HG02571 (cell line): ENCODE data around the gene ARHGEF38.
"Not testable (repeated sequence)": the region's sequence is repeated elsewhere in the genome, so short reads cannot be mapped to it uniquely, and the experiment has no call there.

ENCODE experiments used
- ATAC-seq: cut with Tn5 transposase; IDR thresholded peaks from one replicate; pipeline ENCODE4 v1.9.1; 2021; ENCODE audit warnings: mild to moderate bottlenecking, moderate library complexity; ENCODE audit not compliant: unreplicated experiment

The ARHGEF38 gene

GRCh38 chr4:105710012-105710600 lies 157.7 kb downstream of the ARHGEF38 start:
- ATAC-seq, result no peak

GRCh38 chr4:105710678-105711077 lies 158.3 kb downstream of the ARHGEF38 start:
- no peak for ATAC-seq

GRCh38 chr4:105712766-105713165 lies 160.3 kb downstream of the ARHGEF38 start:
- ATAC-seq, result no peak

DNA sequence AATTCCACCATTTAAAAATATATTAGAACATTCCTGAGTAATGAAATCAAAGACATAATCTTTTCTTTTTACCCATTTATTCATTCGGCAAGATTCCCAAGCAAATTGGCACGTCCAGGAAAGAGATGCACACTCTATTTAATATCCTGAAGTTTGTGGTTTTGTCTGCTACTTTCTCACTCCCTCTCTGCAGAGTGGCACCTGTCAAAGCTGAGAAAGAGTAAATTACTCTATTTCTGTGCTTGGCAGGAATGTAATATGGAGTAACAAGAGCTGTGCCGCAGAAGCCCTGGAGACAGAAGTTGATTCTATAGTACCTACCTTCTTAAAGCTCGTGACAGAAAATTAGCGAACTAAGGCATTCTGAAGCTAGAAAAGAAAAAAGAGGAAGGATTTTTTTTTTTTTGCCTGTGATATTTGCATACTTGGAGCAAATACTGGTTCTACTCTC lies 161.7 kb downstream of the ARHGEF38 start:
- ATAC-seq, result peak; percentile 63

GRCh38 chr4:105714932-105715331 lies 162.5 kb downstream of the ARHGEF38 start:
- no peak for ATAC-seq

DNA sequence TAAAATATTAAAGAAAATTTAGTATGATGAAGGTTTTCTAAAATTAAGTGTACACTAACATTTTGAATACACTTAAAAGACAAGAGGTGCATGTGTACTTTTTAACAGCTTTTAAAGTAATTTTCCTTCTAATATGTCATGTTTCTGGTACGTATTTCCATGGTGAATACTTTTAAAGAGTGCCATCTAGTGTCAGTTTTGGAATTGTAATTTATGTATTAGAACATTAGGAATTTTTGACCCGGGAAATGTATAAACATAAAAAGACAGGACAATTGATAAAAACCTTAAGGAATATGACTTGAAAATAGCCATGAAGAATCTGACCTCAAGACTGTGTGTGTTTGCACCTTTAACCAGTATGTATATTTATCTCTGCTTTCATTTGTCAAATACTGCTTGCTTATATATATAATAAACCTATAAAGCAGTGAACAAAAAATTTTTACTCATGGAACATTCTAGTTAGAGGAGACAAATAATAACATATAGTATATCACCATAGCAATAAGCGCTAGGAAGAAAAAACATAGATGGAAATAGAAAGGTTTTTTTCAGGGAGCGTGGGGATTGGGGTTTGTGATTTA lies 163.4 kb downstream of the ARHGEF38 start:
- no peak for ATAC-seq

DNA sequence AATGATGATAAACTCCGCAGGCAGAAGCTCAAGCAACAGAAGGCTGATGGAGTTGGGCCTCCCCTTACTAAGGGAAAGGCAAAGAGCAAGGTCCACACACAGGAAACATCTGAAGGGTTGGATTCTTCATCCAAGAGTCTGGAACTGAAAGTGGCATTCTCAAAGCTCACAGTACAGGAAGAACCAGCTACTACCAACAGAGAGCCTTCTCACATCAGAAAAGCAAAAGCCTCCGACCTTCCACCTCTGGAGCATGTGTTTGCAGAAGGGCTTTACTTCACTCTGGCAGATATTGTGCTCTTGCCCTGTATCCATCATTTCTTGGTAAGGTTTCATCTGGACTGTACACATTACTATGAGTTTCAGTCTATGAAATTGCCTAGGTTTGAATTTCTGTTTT lies 166.8 kb downstream of the ARHGEF38 start:
- ATAC-seq, result no peak

DNA sequence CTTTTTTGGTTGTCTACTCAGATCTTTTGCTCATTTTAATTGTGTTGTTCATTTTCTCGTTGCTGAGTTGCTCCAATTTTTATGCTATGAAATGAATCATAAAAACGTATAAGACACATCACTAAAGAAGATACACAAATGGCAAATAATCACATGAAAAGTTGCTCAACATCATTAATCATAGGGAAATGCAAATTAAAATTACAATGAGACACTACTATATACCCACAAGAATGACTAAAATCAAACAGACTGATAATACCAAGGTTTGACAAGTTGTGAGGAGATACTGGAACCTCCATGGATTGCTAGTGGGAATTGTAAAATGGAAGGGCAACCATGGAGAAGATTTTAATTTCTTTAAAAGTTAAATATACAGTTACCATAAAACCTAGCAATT lies 173.2 kb downstream of the ARHGEF38 start:
- ATAC-seq, result no peak

DNA sequence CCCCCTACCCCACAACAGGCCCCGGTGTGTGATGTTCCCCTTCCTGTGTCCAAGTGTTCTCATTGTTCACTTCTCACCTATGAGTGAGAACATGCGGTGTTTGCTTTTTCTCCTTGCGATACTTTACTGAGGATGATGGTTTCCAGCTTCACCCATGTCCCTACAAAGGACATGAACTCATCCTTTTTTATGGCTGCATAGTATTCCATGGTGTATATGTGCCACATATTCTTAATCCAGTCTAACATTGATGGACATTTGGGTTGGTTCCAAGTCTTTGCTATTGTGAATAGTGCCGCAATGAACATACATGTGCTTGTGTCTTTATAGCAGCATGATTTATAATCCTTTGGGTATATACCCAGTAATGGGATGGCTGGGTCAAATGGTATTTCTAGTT lies 177.5 kb downstream of the ARHGEF38 start:
- ATAC-seq, result not testable (repeated sequence)
